Fibroblast of skin of scalp (primary cell): Measurements from ENCODE around the gene TOGARAM2.
"Not testable (repeated sequence)": the region's sequence is repeated elsewhere in the genome, so short reads cannot be mapped to it uniquely, and the experiment has no call there.

Source experiments
- DNase-seq: peaks from one replicate; pipeline ENCODE4 v3.0.0-alpha.2; 2013

Gene TOGARAM2

GRCh38 chr2:29075894-29076705 lies 95.0 kb downstream of the TOGARAM2 start:
- DNase-seq, result no peak

DNA sequence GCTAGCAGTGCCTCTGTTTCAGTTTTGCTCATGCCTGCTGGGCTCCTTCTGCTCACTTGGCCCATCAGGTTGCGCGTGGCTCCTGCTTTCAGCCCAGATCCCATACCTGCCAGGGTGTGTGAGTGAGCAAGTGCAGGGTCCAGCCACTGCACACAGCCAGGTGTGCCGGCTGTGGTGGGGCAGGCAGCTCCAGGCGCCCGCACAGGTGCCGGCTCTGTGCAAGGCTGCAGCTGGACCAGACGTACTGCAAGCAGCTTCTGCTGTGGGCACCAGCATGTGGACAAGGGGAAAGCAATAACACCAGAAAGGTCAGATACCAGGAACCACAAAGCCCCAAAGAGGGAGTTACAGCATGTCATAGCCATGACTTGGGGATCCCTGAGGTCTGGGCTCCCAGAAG lies 98.8 kb downstream of the TOGARAM2 start:
- no peak for DNase-seq

DNA sequence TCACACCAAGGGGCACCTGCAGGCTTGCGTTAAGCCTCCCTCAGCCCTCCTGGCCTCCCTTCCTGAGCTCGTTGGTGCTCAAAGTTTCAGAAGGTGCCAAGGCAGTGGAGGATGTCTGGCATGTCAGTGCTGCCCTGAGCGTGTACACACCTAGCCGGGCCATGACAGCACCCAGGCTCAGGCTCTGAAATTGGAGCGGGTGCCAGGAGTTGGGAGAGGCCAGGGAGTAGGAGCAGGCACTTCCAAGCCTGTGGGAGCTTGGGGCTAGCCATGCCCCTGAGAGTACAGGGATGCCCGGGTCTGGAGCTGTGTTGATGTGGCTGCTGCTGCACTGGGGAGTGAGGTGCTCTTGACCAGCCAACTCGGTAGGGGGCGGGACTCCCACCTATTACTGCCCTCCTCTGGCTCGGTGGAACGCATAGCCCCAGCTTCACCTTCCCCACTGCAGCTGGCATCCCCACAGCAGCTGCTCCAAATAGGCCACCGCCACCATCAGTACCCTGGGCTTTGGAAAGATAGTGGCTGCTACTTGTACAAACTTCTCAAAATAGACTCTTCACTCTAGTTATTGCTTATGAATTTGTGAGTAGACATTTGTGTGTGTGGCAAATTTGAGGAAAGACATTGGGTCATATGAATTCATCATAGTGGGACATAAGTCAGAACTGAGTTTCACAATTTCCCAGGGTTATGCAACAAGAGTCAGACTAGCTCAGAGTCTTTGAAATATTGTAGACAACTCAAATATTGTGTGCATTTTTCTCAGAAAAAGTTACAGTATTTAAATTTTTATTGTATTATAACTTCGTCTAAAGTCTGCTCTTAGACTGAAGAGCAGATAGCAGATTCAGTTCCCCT lies 100.0 kb downstream of the TOGARAM2 start:
- DNase-seq, result no peak

DNA sequence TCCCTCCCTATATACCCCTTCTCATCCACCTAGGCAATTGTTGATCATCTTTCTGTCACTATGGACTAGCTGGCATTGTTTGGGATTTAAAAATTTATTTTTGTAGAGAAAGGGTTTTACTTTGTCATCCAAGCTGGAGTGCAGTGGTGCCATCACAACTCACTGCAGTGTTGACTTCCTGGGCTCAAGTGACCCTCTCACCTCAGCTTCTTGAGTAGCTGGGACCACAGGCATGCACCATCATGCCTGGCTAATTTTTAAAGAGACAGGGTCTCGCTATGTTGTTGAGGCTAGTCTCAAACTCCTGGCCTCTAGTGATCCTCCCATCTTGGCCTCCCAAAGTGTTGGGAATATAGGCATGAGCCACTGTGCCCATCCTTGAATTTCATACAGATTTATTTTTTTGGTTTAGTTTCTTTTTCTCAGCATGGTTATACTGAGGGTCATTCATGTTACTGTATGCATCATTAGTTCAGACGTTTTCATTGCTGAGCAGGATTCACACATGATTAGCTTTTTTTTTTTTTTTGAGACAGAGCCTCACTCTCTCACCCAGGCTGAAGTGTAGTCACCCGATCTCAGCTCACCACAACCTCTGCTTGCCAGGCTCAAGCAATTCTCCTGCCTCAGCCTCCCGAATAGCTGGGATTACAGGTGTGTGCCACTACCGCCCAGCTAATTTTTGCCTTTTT lies 101.9 kb downstream of the TOGARAM2 start:
- no peak for DNase-seq

DNA sequence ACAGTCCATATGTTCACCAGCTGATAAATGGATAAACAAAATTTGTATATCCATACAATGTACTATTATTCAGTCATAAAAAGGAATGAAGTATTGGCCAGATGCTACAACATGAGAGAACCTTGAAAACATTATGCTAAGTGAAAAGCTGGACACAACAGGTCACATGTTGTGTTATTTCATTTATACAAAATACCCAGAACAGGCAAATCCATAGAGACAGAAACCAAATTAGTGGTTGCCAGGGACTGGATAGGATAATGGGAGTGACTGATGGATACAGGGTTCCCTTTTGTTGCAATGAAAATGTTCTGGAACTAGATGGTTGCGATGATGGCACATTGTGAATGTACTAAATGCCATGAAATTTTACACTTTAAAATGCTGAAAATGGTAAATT lies 103.5 kb downstream of the TOGARAM2 start:
- no peak for DNase-seq

GRCh38 chr2:29090311-29090710 lies 109.2 kb downstream of the TOGARAM2 start:
- DNase-seq, result not testable (repeated sequence)

GRCh38 chr2:29096969-29097368 lies 115.9 kb downstream of the TOGARAM2 start:
- DNase-seq, result no peak

DNA sequence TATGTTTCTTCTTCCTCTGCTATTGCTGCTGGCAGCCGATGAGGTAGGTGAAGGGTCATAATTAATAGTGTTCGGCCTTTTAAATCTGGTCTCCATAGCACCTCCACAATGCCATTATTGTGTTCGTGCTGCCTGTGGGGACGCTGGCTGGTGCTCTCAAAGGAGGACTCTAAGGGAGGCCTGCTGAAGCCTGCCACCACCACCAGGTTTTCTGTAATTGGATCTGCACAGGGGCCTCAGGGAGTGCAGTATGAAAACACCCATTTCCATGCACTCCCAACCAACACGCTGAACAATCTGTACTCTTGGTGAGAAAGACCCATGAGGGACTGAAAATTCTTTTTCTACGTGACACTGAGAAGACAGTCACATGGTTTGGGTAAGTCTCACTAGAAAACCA lies 116.5 kb downstream of the TOGARAM2 start:
- DNase-seq, result no peak

GRCh38 chr2:29100564-29100963 lies 119.5 kb downstream of the TOGARAM2 start:
- no peak for DNase-seq
